PC-9 (cell line): ENCODE measurements around the gene STK36. TPM values are rescaled to one million over a fixed set of nuclear protein-coding genes. Genes with fewer than 3 reads are reported as not detected.

ENCODE experiments used
- BruUV-seq: library from RNA; stranded (reverse); fragments of 400-500 nt; replicated peaks from 2 replicates; lab custom pipeline; 2021; lab: Mats Ljungman, UMichigan
- CTCF ChIA-PET: fragments of 300-600 bp; sonication (Branson Sonifier 250); formaldehyde crosslinking; loops from one replicate; lab custom pipeline; 2022; ENCODE audit warnings: antibody characterized with exemption; lab: Charles Lee
- POLR2A ChIA-PET: fragments of 300-600 bp; sonication (Branson Sonifier 250); formaldehyde crosslinking; loops from one replicate; lab custom pipeline; 2022; ENCODE audit warnings: antibody characterized with exemption; ENCODE audit not compliant: unreplicated experiment; lab: Charles Lee
- DNase-seq, 2 experiments: peaks; one replicate each; pipeline versions ENCODE4 v3.0.0 to v3.0.0-alpha.2; 2015 to 2022; ENCODE audit warnings: mixed read lengths in 1 of 2
- H2AFZ ChIP-seq: fragments of 200-600 bp; sonication (generic); 2 replicates; pipeline ENCODE4 v1.8.1; 2017; ENCODE audit warnings: antibody characterized with exemption
- H3F3A ChIP-seq: fragments of 200-600 bp; sonication (generic); 2 replicates; pipeline ENCODE4 v1.8.1; 2017; ENCODE audit warnings: antibody characterized with exemption, mild to moderate bottlenecking, low read depth; ENCODE audit not compliant: insufficient read depth
- H3K27ac ChIP-seq: fragments of 200-600 bp; sonication (generic); 2 replicates; pipeline ENCODE4 v1.6.1; 2016; ENCODE audit warnings: mixed run types
- H3K27me3 ChIP-seq: fragments of 200-600 bp; sonication (generic); 2 replicates; pipeline ENCODE4 v1.6.1; 2016; ENCODE audit warnings: low read depth, mixed run types; ENCODE audit not compliant: insufficient read depth
- H3K36me3 ChIP-seq: fragments of 200-600 bp; sonication (generic); 2 replicates; pipeline ENCODE4 v1.6.1; 2016; ENCODE audit warnings: low read depth, mixed run types
- H3K4me1 ChIP-seq: fragments of 200-600 bp; sonication (generic); replicated peaks from 2 replicates; pipeline ENCODE4 v1.6.1; 2016; ENCODE audit warnings: mixed run types; ENCODE audit not compliant: insufficient read depth
- H3K4me2 ChIP-seq: fragments of 200-600 bp; sonication (generic); 2 replicates; pipeline ENCODE4 v1.6.1; 2017; ENCODE audit warnings: mixed run types
- H3K4me3 ChIP-seq: fragments of 200-600 bp; sonication (generic); 2 replicates; pipeline ENCODE4 v1.6.1; 2016; ENCODE audit warnings: mixed run types
- H3K79me2 ChIP-seq: fragments of 200-600 bp; sonication (generic); 2 replicates; pipeline ENCODE4 v1.6.1; 2017; ENCODE audit warnings: low read depth, mixed run types
- H3K9me2 ChIP-seq: fragments of 200-600 bp; sonication (generic); 2 replicates; pipeline ENCODE4 v1.8.1; 2017; ENCODE audit warnings: mild to moderate bottlenecking; ENCODE audit not compliant: insufficient read depth
- H3K9me3 ChIP-seq: fragments of 200-600 bp; sonication (generic); 2 replicates; pipeline ENCODE4 v1.8.1; 2016; ENCODE audit warnings: low read depth; ENCODE audit not compliant: insufficient read depth
- H4K20me1 ChIP-seq: fragments of 200-600 bp; sonication (generic); 2 replicates; pipeline ENCODE4 v1.8.1; 2017; ENCODE audit not compliant: insufficient read depth
- CTCF ChIP-seq: fragments of 200-600 bp; sonication (generic); conservative IDR thresholded peaks from 2 replicates; pipeline ENCODE4 v1.6.1; 2017; ENCODE audit warnings: mixed run types, antibody characterized with exemption, mild to moderate bottlenecking, moderate library complexity
- EZH2 ChIP-seq: fragments of 200-600 bp; sonication (generic); IDR thresholded peaks from 2 replicates; pipeline ENCODE4 v1.8.0; 2017; ENCODE audit warnings: antibody characterized with exemption, low read depth
- intact Hi-C: fragments of 100-400 bp; cut with micrococcal nuclease; formaldehyde crosslinking; loops from one replicate; pipeline ENCODE4 v1.10.0; 2022; ENCODE audit not compliant: unreplicated experiment
- total RNA-seq: library from RNA; stranded (reverse); gene quantifications from 2 replicates; pipeline ENCODE4 v1.2.3, GENCODE V29; 2021

STK36 gene
- total RNA-seq, 1 experiment from 2014 or later: 52.9 TPM

DNA sequence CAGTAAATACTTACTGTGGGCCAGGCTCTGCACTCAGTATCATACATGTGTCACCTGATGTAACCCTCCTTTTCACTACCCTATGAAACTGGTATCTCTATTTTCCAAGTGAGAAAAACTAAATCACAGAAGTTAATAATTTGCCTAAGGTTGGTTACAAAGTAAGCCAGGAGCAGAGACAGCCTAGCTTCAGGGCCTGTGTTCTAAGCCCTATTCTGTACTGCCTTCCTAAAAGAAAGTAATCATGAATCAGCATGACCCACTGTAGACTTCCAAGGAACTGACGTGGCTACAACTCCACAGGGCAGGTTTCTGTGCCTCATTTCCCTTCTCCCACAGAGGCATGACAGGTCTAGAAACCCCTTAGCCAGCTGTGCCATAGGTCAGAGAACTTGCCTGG is 26.8 kb upstream of the STK36 start:
- Histone ChIP-seq H3K79me2 (0 out of 2 replicates have a peak, but pooled peaks cover 11% of the 10 kb centered on the region), H3K4me3 (no peak overlapping the region), H3K36me3 (peaks cover 16% of the 10 kb centered on the region; the same call in 1 of the 2 replicates), H3K4me2 (no peak overlapping the region), H3F3A (peaks cover 7% of the 10 kb centered on the region; the same call in 1 of the 2 replicates), H3K4me1 (peaks cover 12% of the 10 kb centered on the region; the same call in 1 of the 2 replicates), H3K27ac (peak overlapping the region; percentile 81), H2AFZ (no peak overlapping the region), H3K27me3 (no peaks in the 10 kb centered on the region), H3K9me3 (no peaks in the 10 kb centered on the region), H3K9me2 (no peaks in the 10 kb centered on the region), H4K20me1 (peaks cover 6% of the 10 kb centered on the region; the same call in 1 of the 2 replicates)
- no peak for DNase-seq
- no TSS peak for BruUV-seq
- ChIA-PET POLR2A (no interaction called here), CTCF (no interaction called here)
- TF ChIP-seq CTCF: no peak
- no peak for TF ChIP-seq EZH2
- intact Hi-C loops: loop anchor here (5.0 kb wide), 1 partner anchor 458 kb away; no protein-coding TSS in a partner anchor

DNA sequence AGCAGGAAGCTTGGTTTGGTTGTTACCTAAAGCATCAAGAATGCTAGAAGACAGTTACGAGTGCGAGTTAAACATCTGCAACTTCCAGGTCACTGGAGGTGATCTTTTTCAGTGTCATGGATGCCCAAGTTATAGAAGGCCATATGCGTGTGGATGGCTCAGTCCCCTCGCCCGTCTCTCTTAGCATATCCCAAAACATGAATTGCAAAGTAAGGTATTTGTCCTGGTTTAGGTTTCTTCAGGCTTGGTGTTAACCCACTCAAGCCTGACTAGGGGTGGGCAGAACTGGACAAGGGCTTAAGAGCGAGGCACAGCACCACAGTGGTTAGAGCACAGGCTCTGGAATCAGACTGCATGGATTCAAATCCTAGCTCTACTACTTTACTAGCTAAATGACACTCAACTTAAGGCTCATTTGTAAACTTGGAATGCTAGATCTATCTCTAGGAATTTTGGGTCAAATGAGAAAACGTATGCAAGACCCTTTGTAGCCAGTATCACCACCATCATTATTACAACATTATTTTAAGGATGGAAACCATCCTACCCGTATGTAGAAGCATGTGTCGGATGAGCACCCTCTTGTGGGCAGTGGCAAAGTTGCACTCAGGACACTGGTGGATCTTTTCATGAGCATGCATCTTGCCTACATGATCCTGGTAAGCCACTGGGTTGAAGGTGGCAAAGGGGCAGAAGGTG is 23.6 kb upstream of the STK36 start:
- Histone ChIP-seq H3K9me2 (no peaks in the 10 kb centered on the region), H3K36me3 (peaks cover 23% of the 10 kb centered on the region; the same call in 1 of the 2 replicates), H3K27ac (no peak overlapping the region), H3K4me1 (peaks cover 12% of the 10 kb centered on the region; the same call in 1 of the 2 replicates), H3K27me3 (no peaks in the 10 kb centered on the region), H3K79me2 (0 out of 2 replicates have a peak, but pooled peaks cover 11% of the 10 kb centered on the region), H3K4me3 (no peak overlapping the region), H3K4me2 (no peak overlapping the region), H4K20me1 (peaks cover 9% of the 10 kb centered on the region; the same call in 1 of the 2 replicates), H3F3A (peaks cover 7% of the 10 kb centered on the region; the same call in 1 of the 2 replicates), H3K9me3 (no peaks in the 10 kb centered on the region), H2AFZ (no peak overlapping the region)
- BruUV-seq: no TSS peak
- TF ChIP-seq CTCF (peak; percentile 87), EZH2 (no peak)
- POLR2A ChIA-PET: interaction anchor here (0.6 kb wide), 1 partner anchor 342 kb away, joined by 4 read pairs; no protein-coding TSS in a partner anchor
- DNase-seq: peak; percentile 46 to 54
- CTCF ChIA-PET: no interaction called here
- intact Hi-C loops: loop anchor here (1.0 to 5.0 kb wide), 3 partner anchors 199 to 461 kb away; no protein-coding TSS in a partner anchor

DNA sequence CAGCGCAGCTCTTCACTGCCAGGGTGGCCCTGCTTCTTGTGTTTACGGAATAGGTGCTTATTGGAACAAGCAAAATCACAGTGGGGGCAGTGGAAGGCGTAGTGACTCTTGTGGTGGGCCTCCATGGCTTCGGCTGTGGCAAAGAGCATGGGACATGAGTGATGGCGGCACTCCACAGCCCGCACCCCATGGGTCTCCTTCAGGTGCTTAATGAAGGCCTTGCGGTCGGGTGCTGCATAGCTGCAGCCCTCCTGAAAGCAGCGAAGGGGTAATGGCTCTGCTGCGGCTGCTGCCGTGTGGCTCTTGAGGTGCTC is 23.1 kb upstream of the STK36 start:
- Histone ChIP-seq H3K79me2 (0 out of 2 replicates have a peak, but pooled peaks cover 11% of the 10 kb centered on the region), H4K20me1 (peaks cover 9% of the 10 kb centered on the region; the same call in 1 of the 2 replicates), H3K36me3 (peaks cover 23% of the 10 kb centered on the region; the same call in 1 of the 2 replicates), H2AFZ (no peak overlapping the region), H3F3A (peaks cover 7% of the 10 kb centered on the region; the same call in 1 of the 2 replicates), H3K4me1 (peaks cover 12% of the 10 kb centered on the region; the same call in 1 of the 2 replicates), H3K4me3 (no peak overlapping the region), H3K4me2 (no peak overlapping the region), H3K9me2 (no peaks in the 10 kb centered on the region), H3K27me3 (no peaks in the 10 kb centered on the region), H3K27ac (no peak overlapping the region), H3K9me3 (no peaks in the 10 kb centered on the region)
- POLR2A ChIA-PET: no interaction called here
- BruUV-seq: no TSS peak
- DNase-seq: no peak
- intact Hi-C loops: loop anchor here (1.0 to 5.0 kb wide), 3 partner anchors 199 to 461 kb away; no protein-coding TSS in a partner anchor
- no peak for TF ChIP-seq EZH2
- TF ChIP-seq CTCF: 0 out of 2 replicates have a peak, but pooled peaks have one; percentile 4
- CTCF ChIA-PET: no interaction called here
